NK-92 (cell line): ENCODE measurements around the gene NAALADL2.
"Not testable (repeated sequence)": the region's sequence is repeated elsewhere in the genome, so short reads cannot be mapped to it uniquely, and the experiment has no call there.

Experiments
- DNase-seq: peaks from one replicate; lab custom pipeline; 2025; ENCODE audit not compliant: unreplicated experiment; lab: John Stamatoyannopoulos, UW

NAALADL2 gene

GRCh38 chr3:175248832-175249231 is 389.7 kb downstream of the NAALADL2 start:
- no peak for DNase-seq

- no peak for DNase-seq
Measured at GRCh38 chr3:175255698-175256097, 396.6 kb downstream of the NAALADL2 start.

GRCh38 chr3:175257123-175257522 is 398.0 kb downstream of the NAALADL2 start:
- no peak for DNase-seq

GRCh38 chr3:175258763-175259162 is 399.6 kb downstream of the NAALADL2 start:
- no peak for DNase-seq

- DNase-seq: no peak
Measured at GRCh38 chr3:175260145-175260794, 401.1 kb downstream of the NAALADL2 start.

GRCh38 chr3:175266478-175266877 is 407.3 kb downstream of the NAALADL2 start:
- DNase-seq: no peak

- DNase-seq: no peak
Measured at GRCh38 chr3:175267121-175267531, 408.0 kb downstream of the NAALADL2 start.

GRCh38 chr3:175267561-175267960 is 408.4 kb downstream of the NAALADL2 start:
- no peak for DNase-seq

GRCh38 chr3:175269394-175269793 is 410.3 kb downstream of the NAALADL2 start:
- DNase-seq: no peak

- no peak for DNase-seq
Measured at GRCh38 chr3:175270198-175270837, 411.2 kb downstream of the NAALADL2 start.

GRCh38 chr3:175270866-175271265 is 411.7 kb downstream of the NAALADL2 start:
- DNase-seq: no peak

- not testable (repeated sequence) for DNase-seq
Measured at GRCh38 chr3:175271465-175271864, 412.3 kb downstream of the NAALADL2 start.

GRCh38 chr3:175272392-175272791 is 413.3 kb downstream of the NAALADL2 start:
- no peak for DNase-seq

- DNase-seq: no peak
Measured at GRCh38 chr3:175273573-175273972, 414.4 kb downstream of the NAALADL2 start.

- no peak for DNase-seq
Measured at GRCh38 chr3:175274056-175274455, 414.9 kb downstream of the NAALADL2 start.

- DNase-seq: no peak
Measured at GRCh38 chr3:175274474-175275218, 415.5 kb downstream of the NAALADL2 start.

GRCh38 chr3:175278680-175279079 is 419.5 kb downstream of the NAALADL2 start:
- no peak for DNase-seq

- DNase-seq: no peak
Measured at GRCh38 chr3:175279457-175279856, 420.3 kb downstream of the NAALADL2 start.

GRCh38 chr3:175279911-175280310 is 420.8 kb downstream of the NAALADL2 start:
- no peak for DNase-seq

- DNase-seq: no peak
Measured at GRCh38 chr3:175287361-175287963, 428.3 kb downstream of the NAALADL2 start.

- DNase-seq: no peak
Measured at GRCh38 chr3:175288621-175289020, 429.5 kb downstream of the NAALADL2 start.

GRCh38 chr3:175294793-175295192 is 435.7 kb downstream of the NAALADL2 start:
- no peak for DNase-seq
